ENCODE data around the gene CDH13.

Gene CDH13

GRCh38 chr16:83724585-83724984, 1097.8 kb downstream of the CDH13 start:
- ATAC-seq (no peak), DNase-seq (no peak)

GRCh38 chr16:83725313-83725712, 1098.5 kb downstream of the CDH13 start:
- ATAC-seq, result no peak
- DNase-seq, result no peak

- DNase-seq (no peak), ATAC-seq (no peak)
These were observed 1100.2 kb downstream of the CDH13 start for GRCh38 chr16:83727018-83727417.

- no peak for DNase-seq
- ATAC-seq, result no peak
These were observed 1101.1 kb downstream of the CDH13 start for GRCh38 chr16:83727751-83728352.

GRCh38 chr16:83728492-83728891, 1101.7 kb downstream of the CDH13 start:
- DNase-seq, result no peak
- ATAC-seq, result no peak

- no peak for ATAC-seq
- no peak for DNase-seq
These were observed 1104.0 kb downstream of the CDH13 start for GRCh38 chr16:83730812-83731211.

- ATAC-seq, result no peak
- no peak for DNase-seq
These were observed 1105.8 kb downstream of the CDH13 start for GRCh38 chr16:83732536-83732935.

GRCh38 chr16:83733301-83733700, 1106.5 kb downstream of the CDH13 start:
- DNase-seq, result no peak

GRCh38 chr16:83734136-83734535, 1107.4 kb downstream of the CDH13 start:
- ATAC-seq, result no peak
- DNase-seq, result no peak

More at GRCh38 chr16:83733301-83733700, 1106.5 kb downstream of the CDH13 start:
- ATAC-seq, result no peak

GRCh38 chr16:83737729-83738354, 1111.1 kb downstream of the CDH13 start:
- DNase-seq, result no peak
- no peak for ATAC-seq

GRCh38 chr16:83738923-83739503, 1112.2 kb downstream of the CDH13 start:
- ATAC-seq, result no peak
- no peak for DNase-seq

- DNase-seq, result no peak
- no peak for ATAC-seq
These were observed 1115.5 kb downstream of the CDH13 start for GRCh38 chr16:83742124-83742899.

GRCh38 chr16:83743241-83743640, 1116.5 kb downstream of the CDH13 start:
- DNase-seq (no peak), ATAC-seq (no peak)

- DNase-seq (no peak), ATAC-seq (no peak)
These were observed 1117.0 kb downstream of the CDH13 start for GRCh38 chr16:83743720-83744119.

GRCh38 chr16:83744441-83744981, 1117.7 kb downstream of the CDH13 start:
- ATAC-seq (peak; percentile 41), DNase-seq (no peak)

GRCh38 chr16:83746611-83747010, 1119.8 kb downstream of the CDH13 start:
- no peak for ATAC-seq
- DNase-seq, result no peak

- no peak for DNase-seq
- ATAC-seq, result no peak
These were observed 1121.2 kb downstream of the CDH13 start for GRCh38 chr16:83747936-83748335.

- DNase-seq (no peak), ATAC-seq (no peak)
These were observed 1128.6 kb downstream of the CDH13 start for GRCh38 chr16:83755391-83755790.

GRCh38 chr16:83762141-83762991, 1135.6 kb downstream of the CDH13 start:
- ATAC-seq (no peak), DNase-seq (no peak)

GRCh38 chr16:83762992-83763358, 1136.2 kb downstream of the CDH13 start:
- DNase-seq (no peak), ATAC-seq (no peak)

- ATAC-seq, result no peak
- DNase-seq, result no peak
These were observed 1142.2 kb downstream of the CDH13 start for GRCh38 chr16:83768986-83769385.
